Measurements from ENCODE around the gene RASSF1.

The RASSF1 gene

GRCh38 chr3:50340448-50341329, at the start of gene RASSF1:
Gene RASSF1 (minus strand): TSS chr3:50340836. CDS start chr3:50340805, 31 bp downstream.
- no peak for FAIRE-seq

GRCh38 chr3:50389414-50389767, 48.8 kb upstream of the RASSF1 start:
- no peak for FAIRE-seq

- FAIRE-seq: no peak
Measured at GRCh38 chr3:50388720-50389413, 48.2 kb upstream of the RASSF1 start.

- FAIRE-seq: no peak
Measured at GRCh38 chr3:50388016-50388719, 47.5 kb upstream of the RASSF1 start.

- no peak for FAIRE-seq
Measured at GRCh38 chr3:50385754-50386153, 45.1 kb upstream of the RASSF1 start.

- no peak for FAIRE-seq
Measured at GRCh38 chr3:50383750-50384149, 43.1 kb upstream of the RASSF1 start.

- FAIRE-seq: no peak
Measured at GRCh38 chr3:50382722-50383121, 42.1 kb upstream of the RASSF1 start.

GRCh38 chr3:50381383-50381782, 40.7 kb upstream of the RASSF1 start:
- no peak for FAIRE-seq

GRCh38 chr3:50380405-50381085, 39.9 kb upstream of the RASSF1 start:
- no peak for FAIRE-seq

GRCh38 chr3:50378757-50379156, 38.1 kb upstream of the RASSF1 start:
- FAIRE-seq: no peak

GRCh38 chr3:50378024-50378423, 37.4 kb upstream of the RASSF1 start:
- no peak for FAIRE-seq

- no peak for FAIRE-seq
Measured at GRCh38 chr3:50375258-50375931, 34.8 kb upstream of the RASSF1 start.

GRCh38 chr3:50374363-50375257, 34.0 kb upstream of the RASSF1 start:
- no peak for FAIRE-seq

GRCh38 chr3:50373146-50374051, 32.8 kb upstream of the RASSF1 start:
- FAIRE-seq: no peak

GRCh38 chr3:50372349-50372748, 31.7 kb upstream of the RASSF1 start:
- no peak for FAIRE-seq

GRCh38 chr3:50371133-50371685, 30.6 kb upstream of the RASSF1 start:
- no peak for FAIRE-seq

GRCh38 chr3:50370594-50370993, 30.0 kb upstream of the RASSF1 start:
- no peak for FAIRE-seq

- FAIRE-seq: no peak
Measured at GRCh38 chr3:50369012-50369670, 28.5 kb upstream of the RASSF1 start.

GRCh38 chr3:50365842-50366220, 25.2 kb upstream of the RASSF1 start:
- FAIRE-seq: no peak
